Prostate gland (tissue), 2 donors: ENCODE measurements around the gene RAI1. TPM values are rescaled to one million over a fixed set of nuclear protein-coding genes. Genes with fewer than 3 reads are reported as not detected.

Source experiments
- DNase-seq: peaks from one replicate; pipeline ENCODE4 v3.0.0-alpha.2; 2019; ENCODE audit warnings: low spot score
- H3K27ac ChIP-seq, 2 donors: fragments of 200-600 bp; sonication (generic); 2 replicates each; pipeline ENCODE4 v1.5.1; 2017 to 2019
- H3K27me3 ChIP-seq: fragments of 200-600 bp; sonication (generic); replicated peaks from 2 replicates; pipeline ENCODE4 v1.5.1; 2019; ENCODE audit not compliant: insufficient read depth
- H3K36me3 ChIP-seq, 2 donors: fragments of 200-600 bp; sonication (generic); 1 replicate in 1 of 2; 2 replicates in 1 of 2; pipeline versions ENCODE4 v1.5.1 to v1.8.1; 2017 to 2019
- H3K4me1 ChIP-seq: fragments of 200-600 bp; sonication (generic); replicated peaks from 2 replicates; pipeline ENCODE4 v1.5.1; 2019
- H3K4me3 ChIP-seq, 2 donors: fragments of 200-600 bp; sonication (generic); 2 replicates each; pipeline ENCODE4 v1.5.1; 2017 to 2019
- H3K9me3 ChIP-seq: fragments of 200-600 bp; sonication (generic); 2 replicates; pipeline ENCODE4 v1.5.1; 2017
- CTCF ChIP-seq, 4 experiments: fragments of 200-600 bp in 2 of 4; fragments of 450-650 bp in 2 of 4; sonication (generic) in 2 of 4; IDR thresholded peaks; 1 replicate in 3 of 4; 2 replicates in 1 of 4; pipeline ENCODE4 v1.5.1; 2016 to 2019; ENCODE audit warnings: antibody characterized with exemption in 4 of 4, mild to moderate bottlenecking in 2 of 4, moderate library complexity in 2 of 4
- POLR2A ChIP-seq: fragments of 450-650 bp; IDR thresholded peaks from one replicate; pipeline ENCODE4 v1.6.1; 2016; ENCODE audit warnings: antibody characterized with exemption, mild to moderate bottlenecking
- POLR2AphosphoS5 ChIP-seq: sonication (generic); formaldehyde crosslinking; IDR thresholded peaks from one replicate; pipeline ENCODE4 v1.6.1; 2017; ENCODE audit warnings: antibody characterized with exemption
- WGBS: methylation state at CpG from one replicate; pipeline ENCODE4 v1.1.5; 2018; 5-methylcytosine and 5-hydroxymethylcytosine counted together
- intact Hi-C: fragments of 100-400 bp; cut with DNase I; formaldehyde crosslinking; loops from one replicate; pipeline ENCODE4 v1.14.2; 2022
- total RNA-seq, 2 donors: library from RNA; depleted of rRNA; stranded (reverse); fragments of >200 nt; gene quantifications; one replicate each; pipeline ENCODE4 v1.1.0, GENCODE V29; 2016

RAI1 gene
- total RNA-seq, 2 donors from 2014 or later = 69.2 to 71.0 TPM

GRCh38 chr17:17728550-17729251 lies 47.4 kb downstream of the RAI1 start:
- Histone ChIP-seq H3K27ac (peak overlapping the region; percentile 75 to 76), H3K27me3 (no peaks in the 10 kb centered on the region), H3K4me3 (no peak overlapping the region), H3K9me3 (no peaks in the 10 kb centered on the region), H3K36me3 (no peaks in the 10 kb centered on the region), H3K4me1 (peaks cover 24% of the 10 kb centered on the region)
- no peak for DNase-seq
- WGBS = 49% methylated on average over 7 of the region's 10 CpGs
- intact Hi-C loops = no loop called here
- TF ChIP-seq POLR2AphosphoS5 (peak; percentile 22), CTCF (IDR thresholded peaks at IDR 0.05) (no peak), POLR2A (peak; percentile 36)

- peak overlapping the region; percentile 75 to 76 for H3K27ac ChIP-seq
- DNase-seq = peak; percentile 62
- H3K27me3 ChIP-seq = no peaks in the 10 kb centered on the region
- H3K36me3 ChIP-seq = no peaks in the 10 kb centered on the region
- no peak for TF ChIP-seq POLR2A
- TF ChIP-seq CTCF (IDR thresholded peaks at IDR 0.05) = peak; percentile 33 to 77 (median 62)
- TF ChIP-seq POLR2AphosphoS5 = peak; percentile 44
- H3K4me1 ChIP-seq = peaks cover 23% of the 10 kb centered on the region
- intact Hi-C loops = no loop called here
- no peaks in the 10 kb centered on the region for H3K9me3 ChIP-seq
- H3K4me3 ChIP-seq = no peak overlapping the region
- WGBS = 47% methylated on average over 5 of the region's 5 CpGs
These were observed 48.5 kb downstream of the RAI1 start for GRCh38 chr17:17729620-17730249.

GRCh38 chr17:17730250-17730935 lies 49.1 kb downstream of the RAI1 start:
- 71% methylated on average over 14 of the region's 14 CpGs for WGBS
- Histone ChIP-seq H3K27ac (peak overlapping the region; percentile 75 to 76), H3K27me3 (no peaks in the 10 kb centered on the region), H3K4me1 (peaks cover 19% of the 10 kb centered on the region), H3K36me3 (no peaks in the 10 kb centered on the region), H3K9me3 (no peaks in the 10 kb centered on the region), H3K4me3 (no peak overlapping the region)
- no peak for DNase-seq
- intact Hi-C loops = no loop called here
- TF ChIP-seq POLR2A (no peak), POLR2AphosphoS5 (no peak), CTCF (IDR thresholded peaks at IDR 0.05) (no peak)

GRCh38 chr17:17732444-17732843 lies 51.2 kb downstream of the RAI1 start:
- Histone ChIP-seq H3K27me3 (no peaks in the 10 kb centered on the region), H3K4me3 (no peak overlapping the region), H3K9me3 (no peaks in the 10 kb centered on the region), H3K27ac (peak overlapping the region; percentile 75 to 76), H3K36me3 (no peaks in the 10 kb centered on the region), H3K4me1 (peaks cover 19% of the 10 kb centered on the region)
- TF ChIP-seq CTCF (IDR thresholded peaks at IDR 0.05) (no peak), POLR2AphosphoS5 (peak; percentile 44)
- intact Hi-C loops = no loop called here
- peak; percentile 64 for DNase-seq
- WGBS = 22% methylated on average over 4 of the region's 4 CpGs
